HG03135 (cell line): ENCODE results near the gene KRTAP10-6.
"Not testable (repeated sequence)": the region's sequence is repeated elsewhere in the genome, so short reads cannot be mapped to it uniquely, and the experiment has no call there.

Source experiments
- ATAC-seq: cut with Tn5 transposase; IDR thresholded peaks from one replicate; pipeline ENCODE4 v1.9.1; 2021; ENCODE audit warnings: mild to moderate bottlenecking, moderate library complexity; ENCODE audit not compliant: unreplicated experiment

KRTAP10-6 gene

GRCh38 chr21:44564099-44564498, 28.2 kb downstream of the KRTAP10-6 start:
- ATAC-seq = no peak

GRCh38 chr21:44558695-44559094, 33.6 kb downstream of the KRTAP10-6 start, which contains the start of gene KRTAP10-3:
Gene KRTAP10-3, minus strand, starts transcription at chr21:44558795. Its CDS starts 80 bp downstream, at chr21:44558715.
- ATAC-seq = no peak

- ATAC-seq = not testable (repeated sequence)
These were observed 34.0 kb downstream of the KRTAP10-6 start for GRCh38 chr21:44558329-44558675.

GRCh38 chr21:44557491-44558328, 34.6 kb downstream of the KRTAP10-6 start:
- ATAC-seq = no peak

GRCh38 chr21:44556879-44557278, 35.4 kb downstream of the KRTAP10-6 start:
- ATAC-seq = no peak

GRCh38 chr21:44555200-44555875, 37.0 kb downstream of the KRTAP10-6 start:
- no peak for ATAC-seq

- no peak for ATAC-seq
These were observed 39.6 kb downstream of the KRTAP10-6 start for GRCh38 chr21:44552681-44553080.

- ATAC-seq = no peak
These were observed 40.2 kb downstream of the KRTAP10-6 start for GRCh38 chr21:44552136-44552535.

- no peak for ATAC-seq
These were observed 40.9 kb downstream of the KRTAP10-6 start, which contains the start of gene KRTAP10-2 for GRCh38 chr21:44551340-44551961. Gene KRTAP10-2, minus strand, starts transcription at chr21:44551505. Its CDS starts 47 bp downstream, at chr21:44551458.

GRCh38 chr21:44550807-44551206, 41.5 kb downstream of the KRTAP10-6 start:
- no peak for ATAC-seq

- ATAC-seq = not testable (repeated sequence)
These were observed 42.0 kb downstream of the KRTAP10-6 start for GRCh38 chr21:44550285-44550684.

- no peak for ATAC-seq
These were observed 42.6 kb downstream of the KRTAP10-6 start for GRCh38 chr21:44549525-44550211.

GRCh38 chr21:44548922-44549321, 43.4 kb downstream of the KRTAP10-6 start:
- no peak for ATAC-seq

GRCh38 chr21:44548381-44548780, 43.9 kb downstream of the KRTAP10-6 start:
- ATAC-seq = no peak

- ATAC-seq = no peak
These were observed 44.5 kb downstream of the KRTAP10-6 start for GRCh38 chr21:44547656-44548331.

- no peak for ATAC-seq
These were observed 47.7 kb downstream of the KRTAP10-6 start for GRCh38 chr21:44544566-44544965.

GRCh38 chr21:44542716-44543115, 49.6 kb downstream of the KRTAP10-6 start:
- ATAC-seq = no peak
